Measurements from ENCODE around the gene FAM111B. TPM values are rescaled to one million over a fixed set of nuclear protein-coding genes. Genes with fewer than 3 reads are reported as not detected.
A peak's percentile ranks its signal among the peaks of the same experiment; 100 is the strongest.
"Not testable (repeated sequence)": the region's sequence is repeated elsewhere in the genome, so short reads cannot be mapped to it uniquely, and the experiment has no call there.

Gene FAM111B
- total RNA-seq, 2 experiments from 2014 or later, result 32.3 to 38.9 TPM

DNA sequence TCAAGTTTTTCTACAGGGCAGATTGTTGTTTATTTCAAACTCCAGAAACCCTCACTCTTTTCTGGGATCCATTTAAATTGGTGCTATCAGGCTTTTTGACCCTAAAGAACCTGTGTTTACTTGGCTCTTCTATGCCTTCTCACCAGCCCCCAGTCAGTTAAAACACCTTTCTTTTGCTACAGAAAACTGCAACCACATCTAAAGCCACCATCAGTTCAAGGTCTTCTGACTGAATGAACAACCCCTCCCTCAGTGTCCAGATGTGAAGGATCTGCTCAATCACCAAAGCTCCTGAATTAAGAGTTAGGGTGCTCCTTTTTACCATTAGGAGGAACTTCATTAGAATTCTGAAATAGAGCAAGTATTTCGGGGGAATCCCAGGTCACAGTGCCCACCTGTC, 28.0 kb upstream of the FAM111B start:
- Mint-ChIP-seq H3K36me3 (ENCODE audit: low read depth) (no peaks in the 10 kb centered on the region), H3K27me3 (peaks cover 12% of the 10 kb centered on the region), H3K27ac (no peak overlapping the region), H3K4me1 (peaks cover 5% of the 10 kb centered on the region), H3K9me3 (ENCODE audit: low read depth) (no peaks in the 10 kb centered on the region), H3K4me3 (no peak overlapping the region)
- ChIA-PET CTCF (interaction anchor here (0.8 to 2.7 kb wide), 3 partner anchors 13 to 57 kb away, joined by 3 to 11 read pairs (median 4); no protein-coding TSS in a partner anchor), POLR2A (no interaction called here)
- intact Hi-C loops (cut with DNase I, micrococcal nuclease), result no loop called here
- DNase-seq, result no peak
- no peak for ATAC-seq

- H3K4me3 Mint-ChIP-seq; DNase-seq; POLR2A ChIA-PET; ATAC-seq; H3K4me1 Mint-ChIP-seq; intact Hi-C loops (cut with DNase I, micrococcal nuclease); H3K36me3 Mint-ChIP-seq (ENCODE audit: low read depth); H3K27me3 Mint-ChIP-seq; H3K27ac Mint-ChIP-seq; H3K9me3 Mint-ChIP-seq (ENCODE audit: low read depth): not testable (repeated sequence)
- CTCF ChIA-PET, result interaction anchor here (1.0 to 2.7 kb wide), 2 partner anchors 16 to 55 kb away, joined by 3 to 11 read pairs; no protein-coding TSS in a partner anchor
These were observed 26.6 kb upstream of the FAM111B start for GRCh38 chr11:59080421-59080820.

DNA sequence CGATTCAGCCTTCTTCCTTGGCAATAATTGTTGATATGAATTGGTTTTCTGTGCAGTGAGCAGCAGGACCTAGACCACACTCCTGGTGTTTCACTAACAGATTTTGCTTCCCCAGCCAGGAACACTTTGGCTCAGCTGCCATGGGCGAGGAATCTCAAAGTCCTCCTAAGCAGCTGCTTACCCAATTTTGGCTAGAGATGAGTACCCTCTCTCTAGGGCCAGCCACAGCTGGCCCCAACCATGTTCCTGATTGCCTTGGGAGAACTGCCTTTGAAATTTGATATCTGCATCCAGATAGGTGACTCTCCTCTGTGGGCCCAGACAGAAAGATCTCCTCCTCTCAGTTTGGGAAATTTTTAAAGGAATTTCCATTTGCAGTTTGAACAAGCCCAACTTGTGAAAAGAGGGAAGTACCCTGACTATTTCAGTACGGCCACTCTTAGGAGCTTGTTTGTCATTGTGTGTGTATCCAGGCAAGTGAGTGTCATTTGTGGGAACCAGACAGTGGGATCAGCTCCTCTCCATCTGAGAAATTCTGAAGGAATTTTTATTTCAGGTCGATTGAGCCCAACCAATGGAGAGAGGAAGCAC, 25.5 kb upstream of the FAM111B start:
- H3K36me3 Mint-ChIP-seq (ENCODE audit: low read depth); DNase-seq; H3K27ac Mint-ChIP-seq; intact Hi-C loops (cut with DNase I, micrococcal nuclease); H3K4me3 Mint-ChIP-seq; POLR2A ChIA-PET; H3K4me1 Mint-ChIP-seq; ATAC-seq; H3K9me3 Mint-ChIP-seq (ENCODE audit: low read depth); H3K27me3 Mint-ChIP-seq: not testable (repeated sequence)
- CTCF ChIA-PET, result interaction anchor here (0.7 to 1.0 kb wide), 2 partner anchors 15 to 23 kb away, joined by 3 to 4 read pairs; no protein-coding TSS in a partner anchor

DNA sequence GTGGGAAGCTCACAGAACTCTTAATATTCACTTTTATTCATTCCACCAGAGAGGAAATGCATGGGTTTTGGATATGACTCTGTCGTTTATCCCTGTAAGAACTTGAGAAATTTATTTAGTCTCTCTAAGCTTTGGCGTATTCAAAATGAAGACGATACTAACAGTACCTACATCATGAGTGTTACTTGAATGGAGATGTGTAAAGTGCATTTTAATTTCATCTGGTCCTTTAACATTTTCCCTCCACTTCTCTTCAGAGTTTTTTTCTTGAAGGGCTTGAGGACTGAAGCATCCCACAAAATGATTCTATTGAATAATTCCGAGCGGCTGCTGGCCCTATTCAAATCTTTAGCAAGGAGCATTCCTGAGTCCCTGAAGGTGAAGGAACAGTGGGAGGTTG, 21.0 kb upstream of the FAM111B start, which contains the start of gene GLYATL1B:
TSS of gene GLYATL1B (plus strand) at position 301 of the 400 bp plus-strand sequence. CDS start at position 301, 0 bp downstream.
- H3K36me3 Mint-ChIP-seq (ENCODE audit: low read depth); H3K4me3 Mint-ChIP-seq; H3K4me1 Mint-ChIP-seq; H3K27me3 Mint-ChIP-seq; H3K27ac Mint-ChIP-seq; intact Hi-C loops (cut with DNase I, micrococcal nuclease); H3K9me3 Mint-ChIP-seq (ENCODE audit: low read depth); POLR2A ChIA-PET; ATAC-seq; DNase-seq: not testable (repeated sequence)
- CTCF ChIA-PET, result interaction anchor here (0.7 kb wide), 1 partner anchor 180 kb away, joined by 3 read pairs; no protein-coding TSS in a partner anchor

DNA sequence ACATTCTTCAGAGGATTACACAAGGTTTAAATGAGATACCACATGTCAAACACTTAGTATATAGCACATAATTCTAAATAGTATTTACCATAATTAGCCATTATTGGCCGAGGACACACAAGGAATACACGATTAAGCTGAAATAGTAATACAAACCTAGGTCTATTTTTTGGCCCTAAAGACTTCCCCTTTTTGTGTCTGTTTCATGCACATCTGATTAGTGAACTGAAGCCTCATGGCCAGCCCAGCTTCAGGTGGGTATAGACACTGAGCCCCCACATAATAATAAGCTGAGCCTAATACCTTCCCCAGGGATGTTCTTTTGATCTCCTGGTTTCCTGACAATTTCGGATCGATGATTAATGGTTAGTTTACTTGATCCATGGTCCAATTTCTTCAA, 18.9 kb upstream of the FAM111B start:
- intact Hi-C loops (cut with DNase I, micrococcal nuclease), result no loop called here
- DNase-seq, result no peak
- ChIA-PET POLR2A (no interaction called here), CTCF (interaction anchor here (0.5 to 1.6 kb wide), 4 partner anchors 30 to 308 kb away, joined by 3 to 6 read pairs (median 4); no protein-coding TSS in a partner anchor)
- Mint-ChIP-seq H3K27ac (no peak overlapping the region), H3K27me3 (peaks cover 10% of the 10 kb centered on the region), H3K4me1 (no peaks in the 10 kb centered on the region), H3K4me3 (no peak overlapping the region), H3K36me3 (ENCODE audit: low read depth) (no peaks in the 10 kb centered on the region), H3K9me3 (ENCODE audit: low read depth) (no peaks in the 10 kb centered on the region)
- no peak for ATAC-seq

DNA sequence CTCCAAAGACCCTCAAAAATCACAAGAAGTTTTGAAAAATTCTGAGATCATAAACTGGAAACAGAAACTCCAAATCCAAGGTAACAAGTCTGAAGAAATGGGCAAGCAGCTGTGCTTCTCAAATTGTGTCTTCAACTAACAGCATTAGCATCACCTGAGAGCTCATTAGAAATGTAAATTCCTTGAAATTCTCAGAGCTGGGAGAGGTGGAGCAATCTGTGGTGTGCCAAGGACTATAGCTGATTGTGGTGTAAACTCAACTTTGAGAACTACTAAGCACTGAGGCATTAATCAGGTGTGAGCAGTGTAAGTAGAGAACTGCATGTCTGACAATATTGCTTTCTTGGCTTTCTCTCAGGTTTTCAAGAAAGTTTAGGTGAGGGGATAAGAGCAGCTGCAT, 13.5 kb upstream of the FAM111B start:
- DNase-seq; H3K27ac Mint-ChIP-seq; H3K4me3 Mint-ChIP-seq; H3K4me1 Mint-ChIP-seq; H3K9me3 Mint-ChIP-seq (ENCODE audit: low read depth); H3K36me3 Mint-ChIP-seq (ENCODE audit: low read depth); ATAC-seq; intact Hi-C loops (cut with DNase I, micrococcal nuclease); POLR2A ChIA-PET: not testable (repeated sequence)
- CTCF ChIA-PET, result interaction anchor here (0.7 to 1.1 kb wide), 2 partner anchors 65 to 108 kb away, joined by 3 to 5 read pairs; no protein-coding TSS in a partner anchor
- H3K27me3 Mint-ChIP-seq, result peaks cover 15% of the 10 kb centered on the region

DNA sequence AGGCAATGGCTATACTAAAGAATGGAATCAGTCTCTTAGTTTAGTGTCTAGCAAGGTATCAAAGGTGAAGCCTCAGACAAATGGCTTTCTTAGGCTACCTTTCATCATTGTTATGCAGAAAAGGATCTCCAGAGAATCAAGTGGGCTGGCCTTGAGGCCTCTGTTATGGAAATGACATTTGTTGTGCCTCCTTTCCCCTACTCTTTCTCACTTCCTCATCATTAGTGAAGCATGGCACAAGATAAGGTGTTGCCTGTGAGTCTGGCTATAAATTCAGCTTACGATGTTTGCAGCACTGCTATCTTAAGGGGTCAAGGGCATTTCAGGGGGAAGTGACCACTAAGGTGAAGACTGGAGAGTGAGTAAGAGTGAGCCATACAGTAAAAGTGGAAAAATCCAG, 11.8 kb upstream of the FAM111B start:
- H3K36me3 Mint-ChIP-seq (ENCODE audit: low read depth); H3K9me3 Mint-ChIP-seq (ENCODE audit: low read depth); intact Hi-C loops (cut with DNase I, micrococcal nuclease); ATAC-seq; POLR2A ChIA-PET; DNase-seq; H3K4me1 Mint-ChIP-seq; H3K27ac Mint-ChIP-seq; H3K4me3 Mint-ChIP-seq: not testable (repeated sequence)
- CTCF ChIA-PET, result interaction anchor here (3.7 to 4.1 kb wide), 2 partner anchors 40 to 63 kb away, joined by 33 read pairs; no protein-coding TSS in a partner anchor
- peaks cover 21% of the 10 kb centered on the region for H3K27me3 Mint-ChIP-seq

- H3K9me3 Mint-ChIP-seq (ENCODE audit: low read depth); H3K4me3 Mint-ChIP-seq; intact Hi-C loops (cut with DNase I, micrococcal nuclease); H3K36me3 Mint-ChIP-seq (ENCODE audit: low read depth); ATAC-seq; H3K27ac Mint-ChIP-seq; POLR2A ChIA-PET; H3K4me1 Mint-ChIP-seq; DNase-seq: not testable (repeated sequence)
- CTCF ChIA-PET, result interaction anchor here (1.8 to 4.1 kb wide), 4 partner anchors 10 to 62 kb away, joined by 4 to 33 read pairs (median 19); partner anchors contain the start of gene FAM111B
- H3K27me3 Mint-ChIP-seq, result peaks cover 25% of the 10 kb centered on the region
These were observed 11.0 kb upstream of the FAM111B start for GRCh38 chr11:59095972-59096575.

DNA sequence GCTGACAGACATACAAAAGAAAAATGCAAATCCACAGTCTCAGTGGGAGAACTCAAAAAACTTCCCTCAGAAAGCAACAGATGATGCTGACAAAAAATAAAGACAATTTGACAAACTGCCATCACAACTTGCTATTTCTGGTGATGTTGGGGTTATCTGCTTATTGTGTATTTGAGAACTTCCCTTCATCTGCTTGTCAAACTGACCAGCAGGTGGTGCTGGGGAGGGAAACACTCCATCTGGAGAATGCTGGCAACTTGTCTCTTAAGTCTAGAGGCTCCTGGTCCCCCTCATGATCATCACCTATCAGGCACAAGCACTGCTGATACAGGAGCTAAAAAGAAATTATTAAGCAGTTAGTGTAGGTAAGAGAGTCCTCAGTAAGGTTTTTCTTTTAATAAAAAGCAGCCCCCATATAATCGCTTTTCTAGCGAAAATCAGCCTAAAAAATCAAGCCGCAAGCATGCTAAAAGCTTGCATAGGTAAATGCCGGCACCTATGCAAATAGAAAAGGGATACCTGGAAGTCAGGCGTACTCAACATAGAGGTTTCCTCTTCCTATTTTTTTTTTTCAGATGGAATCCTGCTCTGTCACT, 9.8 kb upstream of the FAM111B start:
- Mint-ChIP-seq H3K27ac (no peak overlapping the region), H3K4me1 (peaks cover 9% of the 10 kb centered on the region), H3K36me3 (ENCODE audit: low read depth) (no peaks in the 10 kb centered on the region), H3K4me3 (no peak overlapping the region), H3K9me3 (ENCODE audit: low read depth) (no peaks in the 10 kb centered on the region), H3K27me3 (peaks cover 21% of the 10 kb centered on the region)
- ChIA-PET CTCF (interaction anchor here (0.6 to 4.1 kb wide), 10 partner anchors 9 to 74 kb away, joined by 3 to 33 read pairs (median 4); partner anchors contain the start of gene FAM111B), POLR2A (interaction anchor here (0.7 kb wide), 1 partner anchor 63 kb away, joined by 6 read pairs; no protein-coding TSS in a partner anchor)
- peak; percentile 77 for ATAC-seq
- intact Hi-C loops (cut with DNase I, micrococcal nuclease), result loop anchor here (1.0 kb wide), 3 partner anchors 38 to 61 kb away; no protein-coding TSS in a partner anchor
- peak; percentile 79 for DNase-seq

DNA sequence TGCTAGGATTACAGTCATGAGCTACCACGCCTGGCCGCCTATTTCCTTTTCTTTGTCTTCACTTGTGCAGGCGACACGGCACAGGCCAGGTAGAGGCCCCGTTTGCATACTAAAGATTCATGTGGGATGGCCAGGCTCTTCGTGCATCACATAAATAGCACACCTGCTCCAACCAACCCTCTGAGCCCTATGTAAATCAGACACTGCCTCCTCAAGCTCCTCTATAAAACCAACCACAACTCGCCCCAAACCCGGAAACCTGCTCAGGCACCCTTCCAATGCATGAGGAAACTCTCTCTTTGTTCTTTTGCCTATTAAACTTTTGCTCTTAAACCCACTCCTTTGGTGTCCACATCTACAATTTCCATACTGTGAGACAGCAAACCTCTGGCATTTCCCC, 9.1 kb upstream of the FAM111B start:
- POLR2A ChIA-PET; H3K4me3 Mint-ChIP-seq; H3K36me3 Mint-ChIP-seq (ENCODE audit: low read depth); DNase-seq; ATAC-seq; H3K27ac Mint-ChIP-seq; H3K9me3 Mint-ChIP-seq (ENCODE audit: low read depth): not testable (repeated sequence)
- intact Hi-C loops (cut with DNase I, micrococcal nuclease), result loop anchor here (1.0 kb wide), 3 partner anchors 37 to 60 kb away; no protein-coding TSS in a partner anchor
- Mint-ChIP-seq H3K4me1 (peaks cover 13% of the 10 kb centered on the region), H3K27me3 (peaks cover 20% of the 10 kb centered on the region)
- CTCF ChIA-PET, result interaction anchor here (0.6 to 4.1 kb wide), 9 partner anchors 8 to 73 kb away, joined by 3 to 33 read pairs (median 4); partner anchors contain the start of gene FAM111B

GRCh38 chr11:59102259-59102765, 4.7 kb upstream of the FAM111B start:
- Mint-ChIP-seq H3K27me3 (peaks cover 34% of the 10 kb centered on the region), H3K9me3 (ENCODE audit: low read depth) (no peaks in the 10 kb centered on the region), H3K4me3 (peak overlapping the region; percentile 64), H3K27ac (peak overlapping the region; percentile 8), H3K36me3 (ENCODE audit: low read depth) (peaks cover 2% of the 10 kb centered on the region), H3K4me1 (peaks cover 33% of the 10 kb centered on the region)
- ChIA-PET POLR2A (no interaction called here), CTCF (interaction anchor here (0.6 to 3.2 kb wide), 3 partner anchors 33 to 56 kb away, joined by 3 to 16 read pairs (median 9); no protein-coding TSS in a partner anchor)
- DNase-seq (peak; percentile 86), ATAC-seq (peak; percentile 60)
- intact Hi-C loops (cut with DNase I, micrococcal nuclease), result no loop called here
